Thyroid gland (tissue), 4 donors: Measurements from ENCODE around the gene PNPLA5. TPM values are rescaled to one million over a fixed set of nuclear protein-coding genes. Genes with fewer than 3 reads are reported as not detected.

ENCODE experiments used
- DNase-seq, 2 donors: peaks; one replicate each; pipeline ENCODE4 v3.0.0-alpha.2; 2019
- H3K27ac ChIP-seq, 3 donors: fragments of 200-600 bp; sonication (generic); 1 replicate in 2 of 3; 2 replicates in 1 of 3; pipeline ENCODE4 v1.5.1; 2016 to 2019; ENCODE audit warnings: mild to moderate bottlenecking in 1 of 3, moderate library complexity in 1 of 3
- H3K27me3 ChIP-seq: fragments of 200-600 bp; sonication (generic); one replicate; pipeline ENCODE4 v1.5.1; 2019
- H3K36me3 ChIP-seq, 2 donors: fragments of 200-600 bp; sonication (generic); one replicate each; pipeline ENCODE4 v1.5.1; 2016 to 2019
- H3K4me1 ChIP-seq, 2 donors: fragments of 200-600 bp; sonication (generic); one replicate each; pipeline ENCODE4 v1.5.1; 2017 to 2019
- H3K4me3 ChIP-seq, 3 donors: fragments of 200-600 bp; sonication (generic); replicated peaks in 1 of 3; 1 replicate in 2 of 3; 2 replicates in 1 of 3; pipeline ENCODE4 v1.5.1; 2016; ENCODE audit warnings: mild to moderate bottlenecking in 1 of 3
- H3K9me3 ChIP-seq: fragments of 200-600 bp; sonication (generic); one replicate; pipeline ENCODE4 v1.5.1; 2017
- CTCF ChIP-seq, 6 experiments: fragments of 200-600 bp in 3 of 6; fragments of 450-650 bp in 3 of 6; sonication (generic) in 3 of 6; IDR thresholded peaks; one replicate each; pipeline ENCODE4 v1.5.1; 2016 to 2019; ENCODE audit warnings: antibody characterized with exemption in 6 of 6, mild to moderate bottlenecking in 2 of 6, inconsistent platforms in 1 of 6, moderate library complexity in 1 of 6
- POLR2A ChIP-seq, 2 donors: fragments of 450-650 bp; IDR thresholded peaks; one replicate each; pipeline ENCODE4 v1.6.1; 2017; ENCODE audit warnings: antibody characterized with exemption in 2 of 2, mild to moderate bottlenecking in 2 of 2, moderate library complexity in 1 of 2
- WGBS, 2 donors: methylation state at CpG; one replicate each; pipeline ENCODE4 v1.1.5; 2017; 5-methylcytosine and 5-hydroxymethylcytosine counted together
- intact Hi-C: fragments of 100-400 bp; cut with DNase I; formaldehyde crosslinking; loops from one replicate; pipeline ENCODE4 v1.15.1; 2023
- total RNA-seq, 4 donors: library from RNA; depleted of rRNA; stranded (reverse); fragments of >200 nt; gene quantifications; one replicate each; pipeline ENCODE4 v1.2.3, GENCODE V29; 2016

PNPLA5 gene
- total RNA-seq, 4 donors from 2014 or later = not detected

- 73 to 78% methylated on average over 11 of the region's 11 CpGs for WGBS, 2 donors
- no peak overlapping the region for H3K4me3 ChIP-seq
- intact Hi-C loops = no loop called here
- no peaks in the 10 kb centered on the region for H3K9me3 ChIP-seq
- DNase-seq = no peak
- peaks cover 3% of the 10 kb centered on the region for H3K27me3 ChIP-seq
- no peaks in the 10 kb centered on the region for H3K4me1 ChIP-seq
- no peak overlapping the region for H3K27ac ChIP-seq
- H3K36me3 ChIP-seq = no peaks in the 10 kb centered on the region
- TF ChIP-seq CTCF (IDR thresholded peaks at IDR 0.05) (no peak), POLR2A (IDR thresholded peaks at IDR 0.05) (no peak)
Observed at GRCh38 chr22:43862882-43863202, 29.0 kb downstream of the PNPLA5 start.

- Histone ChIP-seq H3K4me3 (no peak within 1 kb of the TSS), H3K4me1 (no peaks in the 10 kb centered on the region), H3K27me3 (peaks cover 3% of the 10 kb centered on the region), H3K9me3 (no peaks in the 10 kb centered on the region), H3K36me3 (no peaks in the 10 kb centered on the region), H3K27ac (no peak within 1 kb of the TSS)
- 1 to 10% methylated on average over 8 to 33 of the region's 121 CpGs for WGBS, 2 donors
- TF ChIP-seq CTCF (IDR thresholded peaks at IDR 0.05) (no peak), POLR2A (IDR thresholded peaks at IDR 0.05) (no peak)
- intact Hi-C loops = no loop called here
- no peak for DNase-seq
Observed at GRCh38 chr22:43862074-43862881, 29.5 kb downstream of the PNPLA5 start, which contains the start of gene SULT4A1. Gene SULT4A1, minus strand, starts transcription at chr22:43862513. Its CDS starts 131 bp downstream, at chr22:43862382.

- Histone ChIP-seq H3K36me3 (no peaks in the 10 kb centered on the region), H3K9me3 (no peaks in the 10 kb centered on the region), H3K27ac (no peak overlapping the region), H3K4me1 (no peaks in the 10 kb centered on the region), H3K27me3 (peaks cover 3% of the 10 kb centered on the region), H3K4me3 (no peak overlapping the region)
- no peak for TF ChIP-seq POLR2A (IDR thresholded peaks at IDR 0.05)
- no peak for TF ChIP-seq CTCF (IDR thresholded peaks at IDR 0.05)
- DNase-seq = no peak
- 34 to 52% methylated on average over 8 to 9 of the region's 9 CpGs for WGBS, 2 donors
- intact Hi-C loops = no loop called here
Observed at GRCh38 chr22:43861529-43861928, 30.3 kb downstream of the PNPLA5 start.

- H3K4me3 ChIP-seq = no peak overlapping the region
- peaks cover 3% of the 10 kb centered on the region for H3K27me3 ChIP-seq
- WGBS, 2 donors = 81 to 87% methylated on average over 12 of the region's 12 CpGs
- no peaks in the 10 kb centered on the region for H3K9me3 ChIP-seq
- no peaks in the 10 kb centered on the region for H3K4me1 ChIP-seq
- DNase-seq = no peak
- no peaks in the 10 kb centered on the region for H3K36me3 ChIP-seq
- intact Hi-C loops = no loop called here
- TF ChIP-seq CTCF (IDR thresholded peaks at IDR 0.05) = no peak
- no peak for TF ChIP-seq POLR2A (IDR thresholded peaks at IDR 0.05)
- no peak overlapping the region for H3K27ac ChIP-seq
Observed at GRCh38 chr22:43860831-43861230, 31.0 kb downstream of the PNPLA5 start.

GRCh38 chr22:43860126-43860525 is 31.7 kb downstream of the PNPLA5 start:
- H3K4me3 ChIP-seq = no peak overlapping the region
- H3K36me3 ChIP-seq = no peaks in the 10 kb centered on the region
- intact Hi-C loops = no loop called here
- no peak for TF ChIP-seq POLR2A (IDR thresholded peaks at IDR 0.05)
- no peak for TF ChIP-seq CTCF (IDR thresholded peaks at IDR 0.05)
- H3K4me1 ChIP-seq = no peaks in the 10 kb centered on the region
- peaks cover 3% of the 10 kb centered on the region for H3K27me3 ChIP-seq
- WGBS, 2 donors = 86 to 90% methylated on average over 10 to 11 of the region's 11 CpGs
- no peak overlapping the region for H3K27ac ChIP-seq
- H3K9me3 ChIP-seq = no peaks in the 10 kb centered on the region
- no peak for DNase-seq
